NT2/D1 (cell line): ENCODE measurements around the gene RMI1.

Experiments
- SUZ12 ChIP-seq: IDR thresholded peaks from 2 replicates; pipeline ENCODE4 v1.6.1; 2011; ENCODE audit not compliant: insufficient read length, insufficient read depth; ENCODE audit errors: extremely low read depth
- YY1 ChIP-seq: IDR thresholded peaks from 2 replicates; pipeline ENCODE4 v1.6.1; 2011; ENCODE audit not compliant: insufficient read length, insufficient read depth
- ZNF274 ChIP-seq: IDR thresholded peaks from 2 replicates; pipeline ENCODE4 v1.6.1; 2011; ENCODE audit warnings: mild to moderate bottlenecking, low read depth, low read length

DNA sequence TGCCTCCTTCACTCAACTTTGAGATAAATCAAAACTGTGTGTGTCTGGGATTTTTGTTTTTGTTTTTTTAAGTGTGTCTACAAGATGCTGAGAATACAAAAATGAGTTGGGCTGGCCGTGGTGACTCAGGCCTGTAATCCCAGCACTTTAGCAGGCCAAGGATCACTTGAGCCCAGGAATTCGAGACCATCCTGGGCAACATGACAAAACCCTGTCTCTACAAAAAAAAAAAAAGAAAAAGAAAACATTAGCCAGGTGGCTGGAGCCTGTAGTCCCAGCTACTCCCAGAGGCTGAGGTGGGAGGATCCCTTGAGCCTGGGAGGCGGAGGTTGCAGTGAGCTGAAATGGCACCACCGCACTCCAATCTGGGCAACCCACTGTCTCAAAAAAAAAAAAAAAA is 21.5 kb upstream of the RMI1 start:
- no peak for TF ChIP-seq SUZ12
- no peak for TF ChIP-seq ZNF274
- no peak for TF ChIP-seq YY1
